ENCODE results near the gene KCNJ4.

The KCNJ4 gene

DNA sequence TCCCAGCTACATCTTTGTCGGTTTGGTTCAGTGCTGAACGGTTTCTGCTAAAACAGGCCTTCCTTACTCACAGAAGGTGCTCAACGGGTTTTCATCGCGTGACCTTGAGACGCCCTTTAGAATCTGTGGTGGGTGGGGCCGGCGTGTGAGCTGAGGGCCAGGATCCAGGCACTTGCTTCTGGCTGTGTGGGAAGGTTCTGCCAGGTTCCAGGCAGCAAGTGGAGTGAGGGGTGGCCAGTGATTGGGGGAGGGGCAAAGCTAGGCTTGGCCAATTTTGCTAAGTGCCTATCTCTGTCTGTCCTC is 35.2 kb downstream of the KCNJ4 start:
- no peak for TF ChIP-seq CTCF (IDR thresholded peaks at IDR 0.05; ENCODE audit: low read depth, low read length, missing control alignments)
- no peak for DNase-seq (ENCODE audit: low read depth)
- in situ Hi-C loops (cut with HindIII; ENCODE audit: low sequenced_read_pairs): no loop called here
- no peak overlapping the region for H3K4me3 ChIP-seq (ENCODE audit: low read depth, low read length)

DNA sequence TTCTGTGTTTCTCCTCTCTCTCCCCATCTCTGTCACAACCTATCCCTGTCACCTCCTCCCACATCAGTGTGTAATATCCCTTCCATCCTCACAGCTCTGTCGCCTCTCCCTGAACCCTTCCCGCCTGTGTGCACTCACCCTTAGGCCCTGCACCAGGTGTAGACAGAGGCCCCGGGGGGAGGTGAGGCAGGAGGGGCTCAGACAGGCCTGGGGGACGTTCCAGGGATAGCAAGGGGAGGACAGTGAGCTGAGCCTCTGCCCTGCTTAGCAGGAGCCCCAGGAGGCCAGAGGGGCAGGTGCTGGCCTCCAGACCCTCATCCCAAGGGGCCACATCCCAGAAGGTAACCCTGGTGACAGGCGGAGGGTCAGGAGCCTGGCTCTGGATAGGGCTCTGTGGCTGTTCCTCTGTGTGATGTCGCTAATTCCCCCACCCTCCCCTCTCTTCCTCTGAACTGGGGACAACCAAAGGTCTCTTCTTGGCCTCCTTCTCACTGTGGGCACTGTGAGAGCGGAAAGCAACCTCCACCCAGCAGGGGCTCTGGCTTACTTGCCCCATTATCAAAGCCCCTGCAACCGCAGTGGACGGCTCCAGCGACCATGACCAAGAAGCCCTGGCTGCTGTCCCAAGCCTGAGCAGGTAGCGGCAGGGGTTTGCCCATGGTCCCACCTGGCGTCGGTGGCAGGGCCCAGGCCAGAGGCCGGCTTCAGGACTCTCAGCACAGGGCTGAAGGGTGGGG is 35.7 kb downstream of the KCNJ4 start:
- DNase-seq (ENCODE audit: low read depth): no peak
- no peak for TF ChIP-seq CTCF (IDR thresholded peaks at IDR 0.05; ENCODE audit: low read depth, low read length, missing control alignments)
- in situ Hi-C loops (cut with HindIII; ENCODE audit: low sequenced_read_pairs): no loop called here
- H3K4me3 ChIP-seq (ENCODE audit: low read depth, low read length): no peak overlapping the region

DNA sequence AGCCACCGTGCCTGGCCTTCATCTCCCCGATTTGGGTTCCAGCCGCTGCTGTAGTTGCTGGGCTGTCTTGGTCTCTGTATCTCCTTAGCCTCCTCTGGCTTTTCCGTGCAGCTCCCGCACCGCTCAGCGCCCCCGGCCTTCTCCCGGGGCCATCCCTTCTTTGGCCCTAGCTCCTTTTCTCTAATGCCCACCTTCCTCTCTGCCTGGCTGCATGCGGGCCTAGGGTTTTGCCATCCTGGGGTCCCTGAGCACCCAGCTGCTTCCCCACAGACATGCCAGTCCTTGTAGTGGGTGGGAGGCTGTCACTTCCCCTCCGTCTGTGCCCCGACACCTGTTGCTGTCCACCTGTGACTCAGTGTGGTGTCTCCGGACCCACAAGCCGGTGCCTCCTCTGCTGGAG is 36.4 kb downstream of the KCNJ4 start:
- TF ChIP-seq CTCF (IDR thresholded peaks at IDR 0.05; ENCODE audit: low read depth, low read length, missing control alignments): no peak
- H3K4me3 ChIP-seq (ENCODE audit: low read depth, low read length): no peak overlapping the region
- no peak for DNase-seq (ENCODE audit: low read depth)
- in situ Hi-C loops (cut with HindIII; ENCODE audit: low sequenced_read_pairs): no loop called here

DNA sequence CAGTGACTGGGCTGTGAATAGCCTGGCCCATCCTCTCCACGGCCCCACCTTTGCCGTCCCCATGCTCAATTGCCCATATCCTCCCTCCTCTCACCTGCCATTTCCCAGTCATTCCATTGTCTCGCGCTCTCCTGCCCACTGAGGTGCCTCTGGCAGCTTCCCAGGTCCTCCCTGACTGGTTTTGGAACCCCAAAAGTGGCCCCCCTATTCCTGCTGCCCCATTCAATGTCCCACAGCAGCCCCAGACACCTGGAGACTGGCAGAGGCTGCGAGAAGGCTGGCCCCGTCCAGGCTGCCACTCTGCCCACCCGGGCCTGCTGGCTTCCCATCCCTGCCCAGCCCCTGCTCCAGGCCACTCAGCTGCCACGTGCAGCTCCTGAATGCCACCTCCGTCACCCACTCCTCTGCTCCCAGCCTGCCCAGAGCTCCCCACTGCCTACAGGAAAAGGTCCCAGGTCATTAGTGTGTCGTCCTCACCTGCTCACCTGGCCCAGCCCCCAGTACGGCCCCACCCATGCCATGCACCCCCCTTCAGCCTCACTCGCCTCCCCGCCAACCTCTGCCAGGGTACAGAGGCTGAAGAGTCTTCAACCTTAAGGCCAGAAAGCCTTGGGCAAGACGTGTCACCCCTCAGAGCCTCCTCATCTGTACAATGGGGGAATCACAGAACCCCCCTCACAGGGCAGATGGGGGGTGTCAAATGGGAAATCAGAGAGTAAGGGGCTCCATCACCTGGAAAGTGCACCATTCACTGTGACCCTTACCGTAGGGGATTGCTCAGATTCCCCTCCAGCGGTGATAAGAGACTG is 37.5 kb downstream of the KCNJ4 start:
- TF ChIP-seq CTCF (IDR thresholded peaks at IDR 0.05; ENCODE audit: low read depth, low read length, missing control alignments): no peak
- no peak for DNase-seq (ENCODE audit: low read depth)
- H3K4me3 ChIP-seq (ENCODE audit: low read depth, low read length): no peak overlapping the region
- in situ Hi-C loops (cut with HindIII; ENCODE audit: low sequenced_read_pairs): no loop called here

DNA sequence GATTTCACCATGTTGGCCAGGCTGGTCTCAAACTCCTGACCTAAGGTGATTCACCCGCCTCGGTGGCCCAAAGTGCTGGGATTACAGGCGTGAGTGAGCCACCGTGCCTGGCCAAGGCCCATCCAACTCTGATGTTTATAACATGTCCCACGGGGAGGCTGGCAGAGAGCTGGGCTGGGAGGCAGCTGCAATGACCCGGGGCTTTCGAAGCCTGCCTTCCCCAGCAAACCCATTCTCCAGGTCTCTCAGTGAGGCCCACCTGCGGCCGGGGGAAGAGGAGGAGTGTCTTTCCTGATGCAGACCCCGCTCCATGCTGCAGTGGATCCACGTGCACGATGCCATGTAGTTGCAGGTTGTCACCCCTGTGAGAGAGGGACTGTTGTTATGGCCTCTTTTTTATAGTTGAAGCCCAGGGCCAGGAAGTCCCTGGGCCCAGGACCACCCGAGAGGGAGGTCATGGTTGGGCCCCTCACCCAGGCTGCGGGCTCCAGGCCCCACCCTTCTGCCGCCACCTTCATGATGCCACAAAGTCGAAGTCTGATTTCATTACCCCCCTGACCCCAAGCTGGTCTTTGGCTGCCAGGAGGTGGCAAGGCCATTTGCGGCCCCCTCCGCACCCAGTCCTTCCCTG is 38.3 kb downstream of the KCNJ4 start:
- in situ Hi-C loops (cut with HindIII; ENCODE audit: low sequenced_read_pairs): no loop called here
- no peak overlapping the region for H3K4me3 ChIP-seq (ENCODE audit: low read depth, low read length)

More for the DNA sequence above, 38.3 kb downstream of the KCNJ4 start:
- no peak for TF ChIP-seq CTCF (IDR thresholded peaks at IDR 0.05; ENCODE audit: low read depth, low read length, missing control alignments)
- DNase-seq (ENCODE audit: low read depth): no peak

Data from astrocyte of the cerebellum (primary cell).